Dermis blood vessel endothelial cell (primary cell): ENCODE measurements around the gene PIAS4. TPM values are rescaled to one million over a fixed set of nuclear protein-coding genes. Genes with fewer than 3 reads are reported as not detected.
A peak's percentile ranks its signal among the peaks of the same experiment; 100 is the strongest.

Experiments used
- DNase-seq: peaks from one replicate; pipeline ENCODE4 v3.0.0; 2010
- total RNA-seq: library from RNA; depleted of rRNA; stranded (reverse); fragments of >200 nt; gene quantifications from 2 replicates; pipeline ENCODE4 v1.2.3, GENCODE V29; 2014

The PIAS4 gene
- total RNA-seq, 1 donor from 2014 or later, result 22.0 TPM

- DNase-seq, result no peak
Measured at GRCh38 chr19:4043401-4043800, 35.9 kb downstream of the PIAS4 start.

- no peak for DNase-seq
Measured at GRCh38 chr19:4043966-4044715, 36.6 kb downstream of the PIAS4 start.

- DNase-seq, result no peak
Measured at GRCh38 chr19:4044990-4045465, 37.5 kb downstream of the PIAS4 start.

GRCh38 chr19:4045597-4046361 lies 38.2 kb downstream of the PIAS4 start:
- no peak for DNase-seq

- no peak for DNase-seq
Measured at GRCh38 chr19:4046362-4046691, 38.8 kb downstream of the PIAS4 start.

- no peak for DNase-seq
Measured at GRCh38 chr19:4046946-4047683, 39.6 kb downstream of the PIAS4 start.

- DNase-seq, result no peak
Measured at GRCh38 chr19:4049432-4049831, 41.9 kb downstream of the PIAS4 start.

GRCh38 chr19:4051175-4052101 lies 43.9 kb downstream of the PIAS4 start:
- no peak for DNase-seq

GRCh38 chr19:4052114-4052992 lies 44.8 kb downstream of the PIAS4 start:
- DNase-seq, result no peak

- no peak for DNase-seq
Measured at GRCh38 chr19:4052993-4053422, 45.5 kb downstream of the PIAS4 start.

- no peak for DNase-seq
Measured at GRCh38 chr19:4053423-4054324, 46.1 kb downstream of the PIAS4 start.

GRCh38 chr19:4054441-4055208 lies 47.1 kb downstream of the PIAS4 start:
- no peak for DNase-seq

GRCh38 chr19:4055209-4055552 lies 47.6 kb downstream of the PIAS4 start:
- no peak for DNase-seq

GRCh38 chr19:4057931-4058692 lies 50.6 kb downstream of the PIAS4 start:
- peak; percentile 82 for DNase-seq

GRCh38 chr19:4058693-4059452 lies 51.3 kb downstream of the PIAS4 start:
- no peak for DNase-seq

GRCh38 chr19:4059453-4059871 lies 51.9 kb downstream of the PIAS4 start:
- no peak for DNase-seq

- DNase-seq, result no peak
Measured at GRCh38 chr19:4059891-4060620, 52.5 kb downstream of the PIAS4 start.
